Suprapubic skin (tissue), 4 donors: ENCODE measurements around the gene GRK5. TPM values are rescaled to one million over a fixed set of nuclear protein-coding genes. Genes with fewer than 3 reads are reported as not detected.
"Not testable (repeated sequence)": the region's sequence is repeated elsewhere in the genome, so short reads cannot be mapped to it uniquely, and the experiment has no call there.

Experiments
- DNase-seq, 2 donors: peaks; one replicate each; pipeline ENCODE4 v3.0.0-alpha.2; 2019; ENCODE audit warnings: low spot score in 2 of 2
- H3K27ac ChIP-seq: fragments of 200-600 bp; sonication (generic); one replicate; pipeline ENCODE4 v1.5.1; 2019
- H3K27me3 ChIP-seq: fragments of 200-600 bp; sonication (generic); one replicate; pipeline ENCODE4 v1.5.1; 2019
- H3K36me3 ChIP-seq: fragments of 200-600 bp; sonication (generic); one replicate; pipeline ENCODE4 v1.5.1; 2019
- H3K4me1 ChIP-seq: fragments of 200-600 bp; sonication (generic); one replicate; pipeline ENCODE4 v1.5.1; 2019
- H3K4me3 ChIP-seq: fragments of 200-600 bp; sonication (generic); one replicate; pipeline ENCODE4 v1.5.1; 2019; ENCODE audit warnings: mild to moderate bottlenecking
- H3K9me3 ChIP-seq: fragments of 200-600 bp; sonication (generic); one replicate; pipeline ENCODE4 v1.5.1; 2019
- EP300 ChIP-seq: sonication (generic); formaldehyde crosslinking; IDR thresholded peaks from one replicate; pipeline ENCODE4 v1.6.1; 2017; ENCODE audit warnings: antibody characterized with exemption
- POLR2A ChIP-seq, 2 donors: fragments of 450-650 bp; IDR thresholded peaks; one replicate each; pipeline ENCODE4 v1.6.1; 2017; ENCODE audit warnings: antibody characterized with exemption in 2 of 2, mild to moderate bottlenecking in 2 of 2, moderate library complexity in 2 of 2
- POLR2AphosphoS5 ChIP-seq, 3 donors: sonication (generic); formaldehyde crosslinking; IDR thresholded peaks; one replicate each; pipeline ENCODE4 v1.6.1; 2017; ENCODE audit warnings: antibody characterized with exemption in 3 of 3
- WGBS: methylation state at CpG from one replicate; pipeline ENCODE4 v1.1.5; 2018; 5-methylcytosine and 5-hydroxymethylcytosine counted together
- total RNA-seq, 4 donors: library from RNA; depleted of rRNA; stranded (reverse); fragments of >200 nt; gene quantifications; one replicate each; pipeline ENCODE4 v1.1.0, GENCODE V29; 2016
- TF ChIP-seq, protein P1 (sequence below), 2 donors: fragments of 200-600 bp in 1 of 2; fragments of 450-650 bp in 1 of 2; sonication (generic) in 1 of 2; IDR thresholded peaks; one replicate each; pipeline ENCODE4 v1.5.1; 2016 to 2019; ENCODE audit warnings: antibody characterized with exemption in 2 of 2, mild to moderate bottlenecking in 1 of 2, moderate library complexity in 1 of 2

The GRK5 gene
- total RNA-seq, 4 donors from 2014 or later: 4.8 to 9.0 (median 6.7) TPM

- no peaks in the 10 kb centered on the region for H3K4me1 ChIP-seq
- peaks cover 20% of the 10 kb centered on the region for H3K36me3 ChIP-seq
- TF ChIP-seq POLR2AphosphoS5 (IDR thresholded peaks at IDR 0.05) (no peak), POLR2A (IDR thresholded peaks at IDR 0.05) (no peak), EP300 (no peak)
- TF ChIP-seq, protein P1, sequence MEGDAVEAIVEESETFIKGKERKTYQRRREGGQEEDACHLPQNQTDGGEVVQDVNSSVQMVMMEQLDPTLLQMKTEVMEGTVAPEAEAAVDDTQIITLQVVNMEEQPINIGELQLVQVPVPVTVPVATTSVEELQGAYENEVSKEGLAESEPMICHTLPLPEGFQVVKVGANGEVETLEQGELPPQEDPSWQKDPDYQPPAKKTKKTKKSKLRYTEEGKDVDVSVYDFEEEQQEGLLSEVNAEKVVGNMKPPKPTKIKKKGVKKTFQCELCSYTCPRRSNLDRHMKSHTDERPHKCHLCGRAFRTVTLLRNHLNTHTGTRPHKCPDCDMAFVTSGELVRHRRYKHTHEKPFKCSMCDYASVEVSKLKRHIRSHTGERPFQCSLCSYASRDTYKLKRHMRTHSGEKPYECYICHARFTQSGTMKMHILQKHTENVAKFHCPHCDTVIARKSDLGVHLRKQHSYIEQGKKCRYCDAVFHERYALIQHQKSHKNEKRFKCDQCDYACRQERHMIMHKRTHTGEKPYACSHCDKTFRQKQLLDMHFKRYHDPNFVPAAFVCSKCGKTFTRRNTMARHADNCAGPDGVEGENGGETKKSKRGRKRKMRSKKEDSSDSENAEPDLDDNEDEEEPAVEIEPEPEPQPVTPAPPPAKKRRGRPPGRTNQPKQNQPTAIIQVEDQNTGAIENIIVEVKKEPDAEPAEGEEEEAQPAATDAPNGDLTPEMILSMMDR (IDR thresholded peaks at IDR 0.05): no peak
- H3K4me3 ChIP-seq: no peak overlapping the region
- H3K27ac ChIP-seq: no peak overlapping the region
- DNase-seq: no peak
- WGBS: 64% methylated on average over 16 of the region's 22 CpGs
- H3K9me3 ChIP-seq: no peaks in the 10 kb centered on the region
- no peaks in the 10 kb centered on the region for H3K27me3 ChIP-seq
Observed at GRCh38 chr10:119431034-119431772, 223.8 kb downstream of the GRK5 start.

DNA sequence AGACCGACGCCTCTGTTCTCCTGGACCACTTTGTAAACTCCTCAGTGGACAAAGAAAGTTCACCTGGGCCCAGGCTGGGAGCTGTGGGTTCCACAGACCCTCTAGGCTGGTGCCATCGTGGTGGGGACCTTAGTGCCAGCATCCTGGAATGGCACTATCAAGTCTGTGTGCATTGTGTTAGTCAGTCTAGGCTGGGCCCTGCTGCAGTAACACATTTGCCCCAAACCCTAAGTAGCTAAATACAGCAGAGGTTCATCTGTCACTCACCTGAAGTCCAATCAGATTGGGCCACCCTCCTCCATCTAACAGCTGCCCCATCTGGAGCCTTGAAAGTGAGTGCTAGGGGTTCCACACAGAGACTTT is 224.4 kb downstream of the GRK5 start:
- TF ChIP-seq, protein P1 (IDR thresholded peaks at IDR 0.05): no peak
- TF ChIP-seq POLR2A (IDR thresholded peaks at IDR 0.05): no peak
- no peak for TF ChIP-seq POLR2AphosphoS5 (IDR thresholded peaks at IDR 0.05)
- no peak for TF ChIP-seq EP300
- Histone ChIP-seq H3K36me3 (peaks cover 20% of the 10 kb centered on the region), H3K9me3 (no peaks in the 10 kb centered on the region), H3K4me3 (no peak overlapping the region), H3K4me1 (no peaks in the 10 kb centered on the region), H3K27me3 (no peaks in the 10 kb centered on the region), H3K27ac (no peak overlapping the region)
- no peak for DNase-seq
- WGBS: no CpG with 5 or more reads among the region's 3 CpGs

DNA sequence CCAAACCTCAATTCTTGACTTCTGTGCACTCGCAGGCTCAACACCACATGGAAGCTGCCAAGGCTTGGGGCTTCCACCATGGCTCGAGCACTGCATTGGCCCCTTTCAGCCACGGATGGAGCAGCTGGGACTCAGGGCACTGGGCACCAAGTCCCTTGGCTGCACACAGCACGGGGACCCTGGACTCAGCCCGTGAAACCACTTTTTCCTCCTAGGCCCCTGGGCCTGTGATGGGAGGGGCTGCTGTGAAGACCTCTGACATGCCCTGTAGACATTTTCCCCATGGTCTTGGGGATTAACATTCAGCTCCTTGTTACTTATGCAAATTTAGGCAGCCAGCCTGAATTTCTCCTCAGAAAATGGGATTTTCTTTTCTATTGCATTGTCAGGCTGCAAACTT is 227.6 kb downstream of the GRK5 start:
- WGBS: 98% methylated on average over 5 of the region's 5 CpGs
- not testable (repeated sequence) for H3K9me3 ChIP-seq, H3K4me1 ChIP-seq, H3K36me3 ChIP-seq, H3K27me3 ChIP-seq, DNase-seq, H3K4me3 ChIP-seq, H3K27ac ChIP-seq

GRCh38 chr10:119438717-119439116 is 231.3 kb downstream of the GRK5 start:
- Histone ChIP-seq H3K36me3 (peaks cover 9% of the 10 kb centered on the region), H3K27me3 (no peaks in the 10 kb centered on the region), H3K27ac (no peak overlapping the region), H3K4me3 (no peak overlapping the region), H3K4me1 (peaks cover 21% of the 10 kb centered on the region), H3K9me3 (no peaks in the 10 kb centered on the region)
- DNase-seq: no peak
- TF ChIP-seq POLR2AphosphoS5 (IDR thresholded peaks at IDR 0.05) (no peak), EP300 (no peak)
- 89% methylated on average over 2 of the region's 2 CpGs for WGBS

- Histone ChIP-seq H3K27ac (no peak overlapping the region), H3K4me3 (no peak overlapping the region), H3K4me1 (peaks cover 21% of the 10 kb centered on the region), H3K9me3 (no peaks in the 10 kb centered on the region), H3K36me3 (peaks cover 9% of the 10 kb centered on the region), H3K27me3 (no peaks in the 10 kb centered on the region)
- TF ChIP-seq POLR2A (IDR thresholded peaks at IDR 0.05): no peak
- no peak for DNase-seq
- 82% methylated on average over 5 of the region's 5 CpGs for WGBS
Observed at GRCh38 chr10:119439922-119440321, 232.6 kb downstream of the GRK5 start.

DNA sequence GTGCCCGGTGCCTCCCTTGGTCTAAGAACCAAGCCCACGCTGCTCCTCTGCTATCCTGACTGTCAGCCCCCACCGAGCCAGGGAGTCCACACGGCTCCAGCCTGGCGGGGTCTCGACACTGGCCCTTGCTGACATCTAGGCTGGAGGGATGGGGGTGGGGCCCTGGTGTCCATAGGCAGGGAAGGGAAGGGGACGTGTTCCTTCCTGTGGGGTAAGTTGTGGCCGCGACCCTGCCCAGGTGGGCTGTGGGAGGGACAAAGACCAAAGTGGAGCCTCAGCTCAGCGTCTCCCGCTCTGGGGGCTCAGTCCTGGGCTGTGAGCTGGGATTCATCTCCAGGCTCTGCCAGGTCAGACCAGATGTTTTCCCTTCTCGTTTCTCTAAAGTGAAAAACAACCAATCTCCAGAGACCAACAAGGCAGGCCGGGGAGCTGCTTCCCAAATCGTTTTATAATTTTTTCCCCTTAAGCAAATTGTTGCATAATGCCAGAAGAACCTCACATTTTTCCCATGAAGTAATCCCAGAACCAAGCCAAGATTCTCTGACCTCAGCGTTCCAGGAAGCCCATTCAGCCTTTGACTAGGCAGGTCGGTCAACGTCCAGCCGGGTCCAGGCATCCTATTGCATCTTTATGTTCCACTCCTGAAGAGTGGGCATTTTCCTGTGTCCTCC is 233.9 kb downstream of the GRK5 start:
- Histone ChIP-seq H3K27me3 (no peaks in the 10 kb centered on the region), H3K4me1 (peaks cover 26% of the 10 kb centered on the region), H3K27ac (peak overlapping the region; percentile 59), H3K4me3 (no peak overlapping the region), H3K9me3 (no peaks in the 10 kb centered on the region), H3K36me3 (peaks cover 8% of the 10 kb centered on the region)
- peak in 2 of 3 donors; percentile 16 to 67 for TF ChIP-seq POLR2AphosphoS5 (IDR thresholded peaks at IDR 0.05)
- TF ChIP-seq POLR2A (IDR thresholded peaks at IDR 0.05): no peak
- WGBS: 45% methylated on average over 18 of the region's 18 CpGs
- DNase-seq: peak in 1 of 2 donors; percentile 66

DNA sequence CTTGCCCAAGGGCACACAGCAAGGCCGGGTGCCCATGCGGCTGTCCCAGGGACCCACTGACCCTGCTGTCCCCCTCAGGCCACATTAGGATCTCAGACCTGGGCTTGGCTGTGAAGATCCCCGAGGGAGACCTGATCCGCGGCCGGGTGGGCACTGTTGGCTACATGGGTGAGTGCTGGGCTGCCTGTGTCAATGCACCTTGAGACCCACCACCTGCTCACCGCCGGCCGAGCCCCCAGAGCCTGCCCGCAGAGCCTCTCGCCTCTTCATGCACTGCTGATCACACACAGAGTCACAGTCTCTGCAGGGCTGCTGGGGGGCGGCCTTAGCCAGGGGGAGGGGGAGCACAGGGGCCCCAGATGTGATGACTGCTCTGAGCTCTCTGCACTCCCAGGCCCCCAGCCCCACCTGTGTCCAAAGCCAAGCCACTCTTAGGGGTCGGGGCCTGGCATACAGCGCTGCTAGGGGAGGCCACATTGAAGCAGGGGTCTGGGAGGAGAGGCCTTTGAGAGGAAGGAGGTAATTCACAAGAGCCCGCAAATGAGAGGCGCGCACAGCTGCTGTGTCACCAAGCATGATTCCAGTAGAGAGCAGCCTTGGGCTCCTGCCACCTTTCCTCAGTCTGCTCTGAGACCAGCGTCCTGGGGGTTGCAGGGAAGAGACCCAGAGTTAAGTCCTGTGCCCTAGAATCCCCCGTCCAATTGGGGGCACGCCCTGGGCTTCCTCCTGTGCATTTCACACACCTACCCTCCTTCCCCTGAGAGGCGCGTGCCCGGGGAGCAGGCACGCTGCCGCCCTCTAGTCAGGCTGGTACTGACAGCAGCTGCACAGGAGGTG is 234.8 kb downstream of the GRK5 start:
- peaks cover 4% of the 10 kb centered on the region for H3K36me3 ChIP-seq
- peaks cover 26% of the 10 kb centered on the region for H3K4me1 ChIP-seq
- H3K9me3 ChIP-seq: no peaks in the 10 kb centered on the region
- TF ChIP-seq POLR2AphosphoS5 (IDR thresholded peaks at IDR 0.05): no peak
- TF ChIP-seq EP300: no peak
- TF ChIP-seq POLR2A (IDR thresholded peaks at IDR 0.05): no peak
- TF ChIP-seq, protein P1 (IDR thresholded peaks at IDR 0.05): no peak
- H3K27me3 ChIP-seq: no peaks in the 10 kb centered on the region
- peak overlapping the region; percentile 23 for H3K27ac ChIP-seq
- DNase-seq: peak in 1 of 2 donors; percentile 68
- 71% methylated on average over 9 of the region's 25 CpGs for WGBS
- no peak overlapping the region for H3K4me3 ChIP-seq
